AG10803 (cell line): Measurements from ENCODE around the gene KIF1B.
A peak's percentile ranks its signal among the peaks of the same experiment; 100 is the strongest.

Experiments
- DNase-seq: peaks from one replicate; pipeline ENCODE4 v3.0.0; 2010; ENCODE audit warnings: low read depth
- H3K4me3 ChIP-seq: 2 replicates; pipeline ENCODE4 v1.5.1; 2011; ENCODE audit warnings: mild to moderate bottlenecking, low read length, control low read depth
- TF ChIP-seq, protein P1 (sequence below): conservative IDR thresholded peaks from 2 replicates; pipeline ENCODE4 v1.5.1; 2011; ENCODE audit warnings: mild to moderate bottlenecking, low read length, control low read depth, inconsistent platforms

KIF1B gene

DNA sequence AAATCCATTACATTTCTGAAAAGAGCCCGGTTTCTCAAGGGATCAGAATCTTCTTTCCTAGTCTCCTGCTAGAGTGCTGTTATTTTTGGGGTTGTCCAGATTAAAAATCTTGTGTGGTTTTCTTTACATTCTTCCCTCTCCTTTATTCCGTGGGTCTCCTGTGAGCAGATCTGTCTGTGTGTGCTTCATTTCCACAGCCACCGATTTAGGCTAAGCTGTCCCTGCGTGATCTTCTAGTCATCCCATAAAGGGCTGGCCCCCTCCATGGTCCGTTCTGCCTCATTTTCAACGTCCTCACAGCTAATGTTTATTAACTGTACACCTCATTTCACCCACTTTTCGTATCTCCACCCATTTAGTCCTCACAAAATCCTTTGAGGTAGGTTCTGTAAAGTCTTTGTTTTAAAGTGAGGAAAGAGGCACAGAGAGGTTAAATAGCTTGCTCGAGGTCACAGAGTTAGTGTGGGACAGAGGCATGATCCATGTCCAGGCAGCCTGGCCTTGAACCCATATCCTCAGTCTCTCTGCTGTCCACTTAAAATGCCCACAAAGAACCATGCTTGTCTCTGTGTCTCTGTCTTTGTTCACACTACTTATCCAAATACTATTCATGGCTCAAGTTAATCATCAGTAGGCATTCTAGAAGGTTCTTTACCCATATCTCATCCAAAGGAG is 38.2 kb upstream of the KIF1B start:
- DNase-seq, result no peak
- H3K4me3 ChIP-seq, result no peak overlapping the region
- TF ChIP-seq, protein P1, sequence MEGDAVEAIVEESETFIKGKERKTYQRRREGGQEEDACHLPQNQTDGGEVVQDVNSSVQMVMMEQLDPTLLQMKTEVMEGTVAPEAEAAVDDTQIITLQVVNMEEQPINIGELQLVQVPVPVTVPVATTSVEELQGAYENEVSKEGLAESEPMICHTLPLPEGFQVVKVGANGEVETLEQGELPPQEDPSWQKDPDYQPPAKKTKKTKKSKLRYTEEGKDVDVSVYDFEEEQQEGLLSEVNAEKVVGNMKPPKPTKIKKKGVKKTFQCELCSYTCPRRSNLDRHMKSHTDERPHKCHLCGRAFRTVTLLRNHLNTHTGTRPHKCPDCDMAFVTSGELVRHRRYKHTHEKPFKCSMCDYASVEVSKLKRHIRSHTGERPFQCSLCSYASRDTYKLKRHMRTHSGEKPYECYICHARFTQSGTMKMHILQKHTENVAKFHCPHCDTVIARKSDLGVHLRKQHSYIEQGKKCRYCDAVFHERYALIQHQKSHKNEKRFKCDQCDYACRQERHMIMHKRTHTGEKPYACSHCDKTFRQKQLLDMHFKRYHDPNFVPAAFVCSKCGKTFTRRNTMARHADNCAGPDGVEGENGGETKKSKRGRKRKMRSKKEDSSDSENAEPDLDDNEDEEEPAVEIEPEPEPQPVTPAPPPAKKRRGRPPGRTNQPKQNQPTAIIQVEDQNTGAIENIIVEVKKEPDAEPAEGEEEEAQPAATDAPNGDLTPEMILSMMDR, result no peak

DNA sequence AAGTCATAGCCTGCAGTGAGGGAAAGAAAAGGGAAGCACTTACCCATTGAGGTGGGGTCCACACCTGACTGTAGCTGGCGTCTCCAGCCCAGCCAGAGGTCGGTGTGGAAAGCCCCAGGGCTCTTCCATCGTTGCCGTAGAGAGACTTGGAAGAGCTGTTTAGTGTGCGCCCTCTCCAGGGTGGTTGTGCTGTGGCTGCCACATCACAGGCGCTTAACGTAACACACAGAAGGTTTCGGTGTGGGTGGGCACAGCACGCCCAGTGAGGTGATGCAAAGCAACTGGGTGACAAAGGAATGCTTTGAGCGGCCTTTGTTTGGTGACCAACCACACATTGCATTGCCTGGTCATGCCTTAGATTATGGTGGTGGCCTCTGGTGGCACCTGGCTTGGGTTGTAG is 36.8 kb upstream of the KIF1B start:
- DNase-seq, result no peak
- TF ChIP-seq, protein P1, result no peak
- H3K4me3 ChIP-seq, result no peak overlapping the region

DNA sequence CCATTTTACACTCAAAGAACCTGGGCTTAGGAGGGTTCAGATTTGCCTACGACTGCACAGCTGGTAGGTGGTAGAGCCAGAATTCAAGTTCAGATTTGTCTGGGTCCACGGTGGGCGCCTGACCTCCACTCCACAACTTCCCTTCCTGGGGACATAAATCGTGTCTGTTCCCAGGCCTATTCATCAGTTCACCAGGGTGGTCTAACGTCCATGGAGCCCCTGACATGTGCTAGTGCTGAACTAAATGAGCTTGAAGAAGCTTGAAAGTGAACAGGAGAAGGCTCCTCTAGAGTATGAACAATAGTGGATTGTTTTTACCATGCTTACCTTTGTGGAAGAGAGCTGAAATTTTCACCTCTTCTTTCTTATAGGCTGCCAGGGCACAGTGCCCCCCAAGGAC is 32.5 kb upstream of the KIF1B start:
- TF ChIP-seq, protein P1, result no peak
- no peak for DNase-seq
- H3K4me3 ChIP-seq, result no peak overlapping the region

DNA sequence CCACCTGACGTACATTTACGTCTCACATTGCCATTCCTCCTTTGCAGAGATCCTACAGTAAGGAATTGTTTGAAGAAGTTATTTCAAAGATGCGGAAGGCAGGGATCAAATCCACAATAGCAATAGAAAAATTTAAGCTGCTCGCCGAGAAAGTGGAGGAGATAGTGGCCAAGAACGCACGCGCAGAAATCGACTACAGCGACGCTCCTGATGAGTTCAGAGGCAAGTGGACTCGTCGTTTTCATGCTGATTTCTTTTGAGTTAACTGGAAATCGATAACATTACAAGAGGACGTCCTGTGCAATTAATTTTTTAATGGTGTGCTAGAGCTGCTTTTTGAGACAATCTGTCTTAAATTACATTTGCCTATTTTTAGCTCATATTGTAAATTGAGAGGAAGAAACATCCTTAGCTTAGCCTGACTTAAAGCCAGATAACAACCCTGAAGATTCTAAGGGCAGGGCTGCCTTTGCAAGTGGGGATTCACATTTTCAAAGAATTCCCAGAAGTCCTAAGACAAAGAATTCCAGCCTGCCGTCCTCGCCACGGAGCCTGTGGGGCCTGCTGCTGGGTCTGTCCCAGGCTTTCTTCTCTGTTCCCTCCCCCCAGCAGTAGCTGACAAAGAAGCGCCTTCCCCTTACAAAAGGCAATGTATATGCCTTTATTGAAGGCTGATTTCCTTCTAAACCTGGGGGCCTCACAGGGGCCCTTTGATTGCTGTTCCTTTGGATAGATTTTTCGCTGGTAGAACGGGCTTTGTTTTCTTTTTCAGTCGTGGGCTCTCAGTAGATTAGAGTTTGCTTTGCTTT is 31.6 kb upstream of the KIF1B start:
- TF ChIP-seq, protein P1, result no peak
- no peak overlapping the region for H3K4me3 ChIP-seq
- DNase-seq, result no peak

DNA sequence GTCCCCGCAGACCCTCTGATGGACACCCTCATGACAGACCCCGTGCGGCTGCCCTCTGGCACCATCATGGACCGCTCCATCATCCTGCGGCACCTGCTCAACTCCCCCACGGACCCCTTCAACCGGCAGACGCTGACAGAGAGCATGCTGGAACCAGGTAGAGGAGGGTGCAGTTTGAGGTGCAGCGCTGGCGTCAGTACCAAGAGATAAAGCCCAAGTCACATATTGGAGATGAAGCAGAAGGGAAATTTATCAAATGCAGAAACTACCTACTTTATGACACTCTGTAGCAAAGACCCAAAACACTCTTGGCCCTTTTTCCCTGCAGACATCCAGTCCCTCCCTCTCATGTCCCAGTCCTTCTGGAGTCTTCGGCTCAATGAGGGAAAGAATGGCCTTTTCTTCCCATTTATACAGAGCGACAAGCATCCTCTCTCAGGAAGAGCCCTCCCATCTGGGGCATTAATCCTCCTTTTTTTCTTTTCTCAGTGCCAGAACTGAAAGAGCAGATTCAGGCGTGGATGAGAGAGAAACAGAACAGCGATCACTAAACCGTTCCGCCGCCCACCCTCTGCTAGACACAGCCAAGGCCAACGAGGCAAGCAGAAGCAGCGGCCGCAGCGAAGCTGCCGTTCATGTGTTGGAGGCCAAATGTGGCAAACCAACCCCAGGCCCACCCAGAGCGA is 30.8 kb upstream of the KIF1B start:
- H3K4me3 ChIP-seq, result no peak overlapping the region
- no peak for DNase-seq
- TF ChIP-seq, protein P1, result no peak

DNA sequence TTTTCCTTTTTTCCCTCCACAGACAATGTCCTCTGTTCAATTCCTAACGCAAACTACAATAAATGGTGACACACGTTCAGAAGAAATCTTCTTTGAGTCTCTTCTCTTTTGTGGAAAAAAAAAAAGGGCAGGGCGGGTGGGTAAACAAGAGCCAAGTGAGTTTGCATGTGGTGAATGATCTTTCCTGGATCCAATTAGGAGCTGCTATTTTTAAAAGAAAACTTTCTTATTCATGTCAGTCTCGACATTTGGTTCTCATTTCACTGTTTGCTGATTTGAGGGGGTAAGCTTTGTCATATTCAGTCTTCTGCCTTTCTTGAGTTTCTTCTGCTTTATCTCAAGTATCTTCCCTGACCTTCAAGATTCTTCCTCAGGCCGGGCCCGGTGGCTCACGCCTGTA is 29.2 kb upstream of the KIF1B start:
- DNase-seq, result peak; percentile 82
- H3K4me3 ChIP-seq, result no peak overlapping the region
- TF ChIP-seq, protein P1, result no peak
